DND-41 (cell line): Measurements from ENCODE around the gene PPEF2.
A peak's percentile ranks its signal among the peaks of the same experiment; 100 is the strongest.

Experiments used
- EZH2 ChIP-seq: IDR thresholded peaks from 3 replicates; pipeline ENCODE4 v1.6.1; 2012; ENCODE audit warnings: borderline replicate concordance, low read depth, mild to moderate bottlenecking, moderate library complexity, low read length, inconsistent platforms; ENCODE audit not compliant: severe bottlenecking
- TF ChIP-seq, protein P1 (sequence below): IDR thresholded peaks from 2 replicates; pipeline ENCODE4 v1.5.1; 2012; ENCODE audit warnings: borderline replicate concordance, low read length, moderate library complexity, mild to moderate bottlenecking; ENCODE audit not compliant: poor library complexity, severe bottlenecking; ENCODE audit errors: extremely low read depth

DNA sequence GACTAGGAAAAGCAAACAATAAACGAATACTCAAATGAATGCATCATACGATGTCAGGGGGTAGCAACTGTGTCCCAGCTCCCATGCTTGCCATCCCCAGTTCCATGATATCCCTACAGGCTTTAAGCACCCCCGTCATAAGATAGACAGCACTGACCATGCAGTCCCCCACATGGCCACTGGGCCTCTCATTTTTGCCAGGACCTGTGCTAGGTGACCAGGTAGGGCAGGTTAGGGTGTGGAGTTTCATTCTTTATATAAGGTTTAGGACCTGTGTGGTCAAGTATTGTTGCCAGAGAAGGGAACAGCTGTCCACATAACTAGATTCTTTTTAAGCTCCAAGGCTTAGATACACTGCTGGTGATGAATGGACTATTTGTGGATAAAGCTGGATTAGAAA, 9.7 kb downstream of the PPEF2 start:
- TF ChIP-seq, protein P1, sequence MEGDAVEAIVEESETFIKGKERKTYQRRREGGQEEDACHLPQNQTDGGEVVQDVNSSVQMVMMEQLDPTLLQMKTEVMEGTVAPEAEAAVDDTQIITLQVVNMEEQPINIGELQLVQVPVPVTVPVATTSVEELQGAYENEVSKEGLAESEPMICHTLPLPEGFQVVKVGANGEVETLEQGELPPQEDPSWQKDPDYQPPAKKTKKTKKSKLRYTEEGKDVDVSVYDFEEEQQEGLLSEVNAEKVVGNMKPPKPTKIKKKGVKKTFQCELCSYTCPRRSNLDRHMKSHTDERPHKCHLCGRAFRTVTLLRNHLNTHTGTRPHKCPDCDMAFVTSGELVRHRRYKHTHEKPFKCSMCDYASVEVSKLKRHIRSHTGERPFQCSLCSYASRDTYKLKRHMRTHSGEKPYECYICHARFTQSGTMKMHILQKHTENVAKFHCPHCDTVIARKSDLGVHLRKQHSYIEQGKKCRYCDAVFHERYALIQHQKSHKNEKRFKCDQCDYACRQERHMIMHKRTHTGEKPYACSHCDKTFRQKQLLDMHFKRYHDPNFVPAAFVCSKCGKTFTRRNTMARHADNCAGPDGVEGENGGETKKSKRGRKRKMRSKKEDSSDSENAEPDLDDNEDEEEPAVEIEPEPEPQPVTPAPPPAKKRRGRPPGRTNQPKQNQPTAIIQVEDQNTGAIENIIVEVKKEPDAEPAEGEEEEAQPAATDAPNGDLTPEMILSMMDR, result peak; percentile 26
- no peak for TF ChIP-seq EZH2
